ENCODE results near the gene PLCH1. TPM values are rescaled to one million over a fixed set of nuclear protein-coding genes. Genes with fewer than 3 reads are reported as not detected.

The PLCH1 gene
- total RNA-seq, 1 donor from 2014 or later, result not detected

- H3K27ac Mint-ChIP-seq (ENCODE audit: unreplicated experiment), result no peak overlapping the region
- TF ChIP-seq, protein P1, sequence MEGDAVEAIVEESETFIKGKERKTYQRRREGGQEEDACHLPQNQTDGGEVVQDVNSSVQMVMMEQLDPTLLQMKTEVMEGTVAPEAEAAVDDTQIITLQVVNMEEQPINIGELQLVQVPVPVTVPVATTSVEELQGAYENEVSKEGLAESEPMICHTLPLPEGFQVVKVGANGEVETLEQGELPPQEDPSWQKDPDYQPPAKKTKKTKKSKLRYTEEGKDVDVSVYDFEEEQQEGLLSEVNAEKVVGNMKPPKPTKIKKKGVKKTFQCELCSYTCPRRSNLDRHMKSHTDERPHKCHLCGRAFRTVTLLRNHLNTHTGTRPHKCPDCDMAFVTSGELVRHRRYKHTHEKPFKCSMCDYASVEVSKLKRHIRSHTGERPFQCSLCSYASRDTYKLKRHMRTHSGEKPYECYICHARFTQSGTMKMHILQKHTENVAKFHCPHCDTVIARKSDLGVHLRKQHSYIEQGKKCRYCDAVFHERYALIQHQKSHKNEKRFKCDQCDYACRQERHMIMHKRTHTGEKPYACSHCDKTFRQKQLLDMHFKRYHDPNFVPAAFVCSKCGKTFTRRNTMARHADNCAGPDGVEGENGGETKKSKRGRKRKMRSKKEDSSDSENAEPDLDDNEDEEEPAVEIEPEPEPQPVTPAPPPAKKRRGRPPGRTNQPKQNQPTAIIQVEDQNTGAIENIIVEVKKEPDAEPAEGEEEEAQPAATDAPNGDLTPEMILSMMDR (IDR thresholded peaks at IDR 0.05), result no peak
These were observed 418.6 kb downstream of the PLCH1 start for GRCh38 chr3:155326244-155326643.

More at GRCh38 chr3:155326244-155326643, 418.6 kb downstream of the PLCH1 start:
- Mint-ChIP-seq H3K36me3 (ENCODE audit: unreplicated experiment) (no peaks in the 10 kb centered on the region), H3K4me1 (ENCODE audit: unreplicated experiment) (no peaks in the 10 kb centered on the region), H3K27me3 (ENCODE audit: unreplicated experiment) (no peaks in the 10 kb centered on the region), H3K4me3 (ENCODE audit: unreplicated experiment) (no peak overlapping the region), H3K9me3 (ENCODE audit: unreplicated experiment) (no peaks in the 10 kb centered on the region)
- no peak for DNase-seq (ENCODE audit: extremely low spot score, unreplicated experiment)

Other genes starting within 250 kb of the PLCH1 start
- gene C3orf33, start 61.2 kb upstream of the PLCH1 start, total RNA-seq, result 3.2 and 3.9 TPM in 2 replicates
- 30.6 and 31.7 TPM in 2 replicates for gene SLC33A1, start 109.4 kb upstream of the PLCH1 start, total RNA-seq
- 60.8 and 61.6 TPM in 2 replicates for gene GMPS, start 125.6 kb upstream of the PLCH1 start, total RNA-seq

Measured in osteocyte (in vitro differentiated cells).